Endothelial cell of umbilical vein (primary cell): ENCODE data around the gene ZCWPW1. TPM values are rescaled to one million over a fixed set of nuclear protein-coding genes. Genes with fewer than 3 reads are reported as not detected.

Source experiments
- BruUV-seq: library from RNA; stranded (reverse); fragments of 400-500 nt; replicated peaks from 2 replicates; lab custom pipeline; 2021; lab: Mats Ljungman, UMichigan
- CTCF ChIA-PET: fragments of 300-600, 350-600 bp; sonication (Branson Sonifier 250); formaldehyde crosslinking; loops from one replicate; lab custom pipeline; 2021; ENCODE audit warnings: antibody characterized with exemption, inconsistent platforms; lab: Charles Lee
- POLR2A ChIA-PET: fragments of 300-600, 350-600 bp; sonication (Branson Sonifier 250); formaldehyde crosslinking; loops from one replicate; lab custom pipeline; 2021; ENCODE audit warnings: antibody characterized with exemption, inconsistent platforms; lab: Charles Lee
- DNase-seq: peaks from one replicate; pipeline ENCODE4 v3.0.0-alpha.2; 2011; ENCODE audit warnings: low read depth, low spot score
- FAIRE-seq: peaks from 2 replicates; lab custom pipeline; 2011; peaks lifted over from hg19 to GRCh38; lab: Jason Lieb, UNC
- H2AFZ ChIP-seq: 2 replicates; pipeline ENCODE4 v1.6.0; 2012; ENCODE audit warnings: low read depth, low read length, control low read depth, inconsistent platforms
- H3K27ac ChIP-seq: 2 replicates; pipeline ENCODE4 v1.5.1; 2011; ENCODE audit warnings: low read depth, mild to moderate bottlenecking, control low read depth, low read length, moderate library complexity; ENCODE audit not compliant: insufficient read depth
- H3K27me3 ChIP-seq, 2 experiments: 2 replicates each; pipeline versions ENCODE4 v1.6.0 to v1.6.1; 2011; ENCODE audit warnings: low read length in 2 of 2, mixed read lengths in 1 of 2; ENCODE audit not compliant: control insufficient read depth in 2 of 2, insufficient read depth in 2 of 2
- H3K36me3 ChIP-seq, 2 experiments: 2 replicates in 1 of 2; 3 replicates in 1 of 2; pipeline ENCODE4 v1.5.1; 2011; ENCODE audit warnings: low read length in 2 of 2, mild to moderate bottlenecking in 1 of 2, moderate library complexity in 1 of 2; ENCODE audit not compliant: control insufficient read depth in 2 of 2, insufficient read depth in 2 of 2; ENCODE audit errors: extremely low read depth in 1 of 2
- H3K4me1 ChIP-seq: 3 replicates; pipeline ENCODE4 v1.5.1; 2011; ENCODE audit warnings: mild to moderate bottlenecking, low read length; ENCODE audit not compliant: control insufficient read depth, insufficient read depth; ENCODE audit errors: extremely low read depth
- H3K4me2 ChIP-seq: 2 replicates; pipeline ENCODE4 v1.6.1; 2011; ENCODE audit warnings: low read length, control low read depth, mixed read lengths; ENCODE audit not compliant: insufficient read depth
- H3K4me3 ChIP-seq, 3 experiments: fragments of 200-600 bp in 1 of 3; sonication (generic), shearing (Covaris generic) in 1 of 3; replicated peaks in 1 of 3; 2 replicates each; pipeline ENCODE4 v1.5.1; 2011 to 2016; ENCODE audit warnings: control low read depth in 3 of 3, low read length in 3 of 3, mild to moderate bottlenecking in 2 of 3, inconsistent platforms in 1 of 3, low read depth in 1 of 3, moderate library complexity in 1 of 3; ENCODE audit not compliant: insufficient read depth in 1 of 3
- H3K79me2 ChIP-seq: 2 replicates; pipeline ENCODE4 v1.6.0; 2012; ENCODE audit warnings: low read length, inconsistent platforms; ENCODE audit not compliant: control insufficient read depth, insufficient read depth
- H3K9ac ChIP-seq: replicated peaks from 2 replicates; pipeline ENCODE3; 2011; ENCODE audit warnings: low read length, control low read depth; ENCODE audit not compliant: insufficient read depth; ENCODE audit errors: extremely low read depth
- H3K9me1 ChIP-seq: replicated peaks from 3 replicates; pipeline ENCODE4 v1.6.0; 2011; ENCODE audit warnings: mild to moderate bottlenecking, low read length; ENCODE audit not compliant: control insufficient read depth, insufficient read depth; ENCODE audit errors: extremely low read depth
- H3K9me3 ChIP-seq: replicated peaks from 2 replicates; pipeline ENCODE4 v1.5.1; 2012; ENCODE audit warnings: low read length, inconsistent platforms; ENCODE audit not compliant: control insufficient read depth, insufficient read depth
- H4K20me1 ChIP-seq: replicated peaks from 2 replicates; pipeline ENCODE3; 2011; ENCODE audit warnings: mild to moderate bottlenecking, low read length; ENCODE audit not compliant: control insufficient read depth, insufficient read depth; ENCODE audit errors: extremely low read depth
- POLR2A ChIP-seq: IDR thresholded peaks from 2 replicates; pipeline ENCODE4 v1.6.1; 2012; ENCODE audit warnings: low read depth, mild to moderate bottlenecking, control low read depth, low read length
- dilution Hi-C: fragments of 300-500 bp; cut with MboI; formaldehyde crosslinking; loops from one replicate; pipeline ENCODE4 v1.15.0; 2019; ENCODE audit warnings: low sequenced_read_pairs; ENCODE audit not compliant: extremely low pct_ligation_motif_present
- intact Hi-C: fragments of 100-400 bp; cut with micrococcal nuclease; formaldehyde crosslinking; loops from one replicate; pipeline ENCODE4 v1.10.0; 2022
- polyA plus RNA-seq, 4 experiments: library from polyadenylated mRNA; depleted of rRNA in 3 of 4; stranded (reverse) in 3 of 4; unstranded in 1 of 4; fragments of >200 nt; gene quantifications; 2 replicates each; pipeline versions ENCODE4 v1.2.1 to v1.2.3, GENCODE V29; 2011 to 2012; ENCODE audit warnings: missing spikeins in 1 of 4
- total RNA-seq: library from RNA; stranded (reverse); gene quantifications from 2 replicates; pipeline ENCODE4 v1.2.3, GENCODE V29; 2021
- TF ChIP-seq, protein P1 (sequence below), 2 donors: IDR thresholded peaks; 1 replicate in 1 of 2; 2 replicates in 1 of 2; pipeline ENCODE4 v1.5.1; 2011; ENCODE audit warnings: low read length in 2 of 2, mild to moderate bottlenecking in 2 of 2, moderate library complexity in 2 of 2, control low read depth in 1 of 2, inconsistent platforms in 1 of 2, low read depth in 1 of 2; ENCODE audit not compliant: insufficient read depth in 1 of 2; ENCODE audit errors: extremely low read depth in 1 of 2

Gene ZCWPW1
- total and polyA plus RNA-seq, 2 donors (not counting 3 experiments of a cell fraction or from before 2014, with no cell fraction given): 0.31 to 0.32 TPM

GRCh38 chr7:100443096-100443840 is 14.8 kb upstream of the ZCWPW1 start:
- TF ChIP-seq, protein P1, sequence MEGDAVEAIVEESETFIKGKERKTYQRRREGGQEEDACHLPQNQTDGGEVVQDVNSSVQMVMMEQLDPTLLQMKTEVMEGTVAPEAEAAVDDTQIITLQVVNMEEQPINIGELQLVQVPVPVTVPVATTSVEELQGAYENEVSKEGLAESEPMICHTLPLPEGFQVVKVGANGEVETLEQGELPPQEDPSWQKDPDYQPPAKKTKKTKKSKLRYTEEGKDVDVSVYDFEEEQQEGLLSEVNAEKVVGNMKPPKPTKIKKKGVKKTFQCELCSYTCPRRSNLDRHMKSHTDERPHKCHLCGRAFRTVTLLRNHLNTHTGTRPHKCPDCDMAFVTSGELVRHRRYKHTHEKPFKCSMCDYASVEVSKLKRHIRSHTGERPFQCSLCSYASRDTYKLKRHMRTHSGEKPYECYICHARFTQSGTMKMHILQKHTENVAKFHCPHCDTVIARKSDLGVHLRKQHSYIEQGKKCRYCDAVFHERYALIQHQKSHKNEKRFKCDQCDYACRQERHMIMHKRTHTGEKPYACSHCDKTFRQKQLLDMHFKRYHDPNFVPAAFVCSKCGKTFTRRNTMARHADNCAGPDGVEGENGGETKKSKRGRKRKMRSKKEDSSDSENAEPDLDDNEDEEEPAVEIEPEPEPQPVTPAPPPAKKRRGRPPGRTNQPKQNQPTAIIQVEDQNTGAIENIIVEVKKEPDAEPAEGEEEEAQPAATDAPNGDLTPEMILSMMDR (IDR thresholded peaks at IDR 0.05; ENCODE audit: extremely low read depth in 1 of 2, insufficient read depth in 1 of 2, low read depth in 1 of 2, low read length in 2 of 2): no peak
- TF ChIP-seq POLR2A: no peak
- FAIRE-seq: no peak
- H3K9me3 ChIP-seq: no peaks in the 10 kb centered on the region
- H4K20me1 ChIP-seq: no peaks in the 10 kb centered on the region
- H3K79me2 ChIP-seq: no peaks in the 10 kb centered on the region
- POLR2A ChIA-PET: interaction anchor here (3.9 kb wide), 1 partner anchor 14 kb away, joined by 59 read pairs; the partner anchor contains the start of genes MEPCE and ZCWPW1
- intact Hi-C loops (no loop called here), dilution Hi-C loops (no loop called here)
- no peaks in the 10 kb centered on the region for H3K36me3 ChIP-seq
- H3K4me1 ChIP-seq: peaks cover 38% of the 10 kb centered on the region
- H2AFZ ChIP-seq: no peak overlapping the region
- no peak for DNase-seq
- H3K4me3 ChIP-seq: no peak overlapping the region
- H3K4me2 ChIP-seq: no peak overlapping the region
- no peaks in the 10 kb centered on the region for H3K9me1 ChIP-seq
- no peak overlapping the region for H3K9ac ChIP-seq
- H3K27me3 ChIP-seq: no peaks in the 10 kb centered on the region
- CTCF ChIA-PET: interaction anchor here (0.9 to 1.4 kb wide), 2 partner anchors 20 to 35 kb away, joined by 3 to 4 read pairs; partner anchors contain the start of gene SPACDR
- no TSS peak for BruUV-seq
- H3K27ac ChIP-seq: peak overlapping the region; percentile 85
